HG02678 (cell line): ENCODE results near the gene UNKL.

Experiments
- ATAC-seq: cut with Tn5 transposase; IDR thresholded peaks from one replicate; pipeline ENCODE4 v1.9.1; 2021; ENCODE audit warnings: mild to moderate bottlenecking, moderate library complexity; ENCODE audit not compliant: unreplicated experiment

UNKL gene

GRCh38 chr16:1414532-1415260, at the start of gene UNKL:
Gene UNKL, minus strand, starts transcription at chr16:1414704. Its CDS starts 13 bp downstream, at chr16:1414691.
- peak; percentile 55 for ATAC-seq

- ATAC-seq = no peak
Observed at GRCh38 chr16:1461146-1461545, 46.6 kb upstream of the UNKL start.

GRCh38 chr16:1460602-1461138, 46.2 kb upstream of the UNKL start:
- ATAC-seq = no peak

GRCh38 chr16:1459967-1460366, 45.5 kb upstream of the UNKL start:
- no peak for ATAC-seq

GRCh38 chr16:1458977-1459341, 44.5 kb upstream of the UNKL start:
- ATAC-seq = no peak

GRCh38 chr16:1458336-1458976, 44.0 kb upstream of the UNKL start:
- ATAC-seq = no peak

GRCh38 chr16:1457489-1458245, 43.2 kb upstream of the UNKL start:
- no peak for ATAC-seq

GRCh38 chr16:1456951-1457350, 42.4 kb upstream of the UNKL start:
- ATAC-seq = no peak

- no peak for ATAC-seq
Observed at GRCh38 chr16:1455190-1456171, 41.0 kb upstream of the UNKL start.

- ATAC-seq = no peak
Observed at GRCh38 chr16:1454561-1454960, 40.1 kb upstream of the UNKL start.

GRCh38 chr16:1453316-1453715, 38.8 kb upstream of the UNKL start:
- ATAC-seq = no peak

GRCh38 chr16:1452530-1452929, 38.0 kb upstream of the UNKL start:
- no peak for ATAC-seq

- no peak for ATAC-seq
Observed at GRCh38 chr16:1451702-1452392, 37.3 kb upstream of the UNKL start.

GRCh38 chr16:1450841-1451240, 36.3 kb upstream of the UNKL start:
- ATAC-seq = no peak

GRCh38 chr16:1450218-1450617, 35.7 kb upstream of the UNKL start:
- ATAC-seq = no peak

GRCh38 chr16:1449201-1449788, 34.8 kb upstream of the UNKL start:
- ATAC-seq = no peak

GRCh38 chr16:1448536-1449116, 34.1 kb upstream of the UNKL start:
- no peak for ATAC-seq

- ATAC-seq = no peak
Observed at GRCh38 chr16:1447965-1448364, 33.5 kb upstream of the UNKL start.
